Kidney epithelial cell (primary cell): Measurements from ENCODE around the gene ZNF750. TPM values are rescaled to one million over a fixed set of nuclear protein-coding genes. Genes with fewer than 3 reads are reported as not detected.

ENCODE experiments used
- DNase-seq: peaks from one replicate; pipeline ENCODE4 v3.0.0-alpha.2; 2010; ENCODE audit warnings: low read depth
- H3K27me3 ChIP-seq: 2 replicates; pipeline ENCODE4 v1.6.0; 2011; ENCODE audit warnings: low read length; ENCODE audit not compliant: control insufficient read depth, insufficient read depth
- H3K36me3 ChIP-seq: 2 replicates; pipeline ENCODE4 v1.5.1; 2011; ENCODE audit warnings: low read length; ENCODE audit not compliant: control insufficient read depth, insufficient read depth
- H3K4me3 ChIP-seq: 2 replicates; pipeline ENCODE4 v1.5.1; 2011; ENCODE audit warnings: low read depth, mild to moderate bottlenecking, control low read depth, low read length
- total RNA-seq: library from RNA; depleted of rRNA; stranded (reverse); fragments of >200 nt; gene quantifications from 2 replicates; pipeline ENCODE4 v1.2.3, GENCODE V29; 2015
- TF ChIP-seq, protein P1 (sequence below): IDR thresholded peaks from 2 replicates; pipeline ENCODE4 v1.5.1; 2011; ENCODE audit warnings: mild to moderate bottlenecking, moderate library complexity, low read length, control low read depth, inconsistent platforms; ENCODE audit not compliant: insufficient read depth, poor library complexity, severe bottlenecking

Gene ZNF750
- total RNA-seq, 1 donor from 2014 or later = 0.84 TPM

DNA sequence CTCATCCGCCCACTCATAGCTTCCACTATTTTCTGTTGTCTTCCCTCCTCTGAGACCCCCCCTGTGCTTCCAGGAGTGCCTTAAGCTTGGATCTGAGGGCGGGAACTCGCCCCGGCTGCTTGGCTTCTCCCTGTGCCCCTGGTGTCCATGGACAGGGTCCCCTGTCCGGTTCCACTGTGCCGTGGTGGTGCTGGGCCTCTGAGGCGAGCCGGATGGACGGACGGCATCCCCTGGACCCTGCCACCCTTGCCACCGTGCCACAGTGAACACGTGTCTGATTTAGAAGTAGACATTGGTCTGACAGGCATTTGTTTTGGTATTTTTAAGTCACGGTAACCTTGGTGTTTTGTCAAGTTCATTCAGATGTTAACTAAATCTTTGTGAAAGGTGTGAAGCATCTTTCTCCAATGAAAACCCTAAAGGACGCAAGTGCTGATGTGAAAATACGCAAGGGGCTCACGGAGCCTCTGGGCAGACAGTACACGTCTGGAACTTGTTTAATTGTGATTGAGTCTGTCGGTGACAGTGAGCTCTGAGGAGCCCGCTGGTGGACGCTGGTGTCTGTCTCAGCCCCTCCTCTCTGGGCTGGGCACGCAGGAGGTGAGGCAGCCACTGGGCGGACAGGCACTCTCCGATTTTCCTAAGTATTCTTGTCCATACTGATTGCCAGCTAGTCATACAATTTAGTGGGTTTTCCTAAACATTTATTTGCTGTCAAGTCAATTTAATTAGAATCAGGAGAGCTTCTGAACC is 26.3 kb downstream of the ZNF750 start:
- Histone ChIP-seq H3K4me3 (no peak overlapping the region), H3K27me3 (no peaks in the 10 kb centered on the region), H3K36me3 (peaks cover 2% of the 10 kb centered on the region)
- DNase-seq = no peak
- TF ChIP-seq, protein P1, sequence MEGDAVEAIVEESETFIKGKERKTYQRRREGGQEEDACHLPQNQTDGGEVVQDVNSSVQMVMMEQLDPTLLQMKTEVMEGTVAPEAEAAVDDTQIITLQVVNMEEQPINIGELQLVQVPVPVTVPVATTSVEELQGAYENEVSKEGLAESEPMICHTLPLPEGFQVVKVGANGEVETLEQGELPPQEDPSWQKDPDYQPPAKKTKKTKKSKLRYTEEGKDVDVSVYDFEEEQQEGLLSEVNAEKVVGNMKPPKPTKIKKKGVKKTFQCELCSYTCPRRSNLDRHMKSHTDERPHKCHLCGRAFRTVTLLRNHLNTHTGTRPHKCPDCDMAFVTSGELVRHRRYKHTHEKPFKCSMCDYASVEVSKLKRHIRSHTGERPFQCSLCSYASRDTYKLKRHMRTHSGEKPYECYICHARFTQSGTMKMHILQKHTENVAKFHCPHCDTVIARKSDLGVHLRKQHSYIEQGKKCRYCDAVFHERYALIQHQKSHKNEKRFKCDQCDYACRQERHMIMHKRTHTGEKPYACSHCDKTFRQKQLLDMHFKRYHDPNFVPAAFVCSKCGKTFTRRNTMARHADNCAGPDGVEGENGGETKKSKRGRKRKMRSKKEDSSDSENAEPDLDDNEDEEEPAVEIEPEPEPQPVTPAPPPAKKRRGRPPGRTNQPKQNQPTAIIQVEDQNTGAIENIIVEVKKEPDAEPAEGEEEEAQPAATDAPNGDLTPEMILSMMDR = no peak

DNA sequence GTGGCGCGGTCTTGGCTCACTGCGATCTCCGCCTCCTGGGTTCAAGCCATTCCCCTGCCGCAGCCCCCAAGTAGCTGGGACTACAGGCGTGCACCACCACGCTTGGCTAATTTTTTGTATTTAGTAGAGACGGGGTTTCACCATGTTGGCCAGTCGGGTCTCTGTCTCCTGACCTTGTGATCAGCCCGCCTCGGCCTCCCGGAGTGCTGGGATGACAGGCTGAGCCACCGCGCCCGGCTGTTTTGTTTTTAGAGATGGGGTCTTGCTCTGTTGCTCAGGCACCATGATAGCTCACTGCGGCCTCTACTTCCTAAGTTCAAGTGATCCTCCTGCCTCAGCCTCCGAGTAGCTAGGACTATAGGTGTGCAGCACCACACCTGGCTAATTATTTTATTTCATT is 27.2 kb downstream of the ZNF750 start:
- TF ChIP-seq, protein P1 = no peak
- Histone ChIP-seq H3K4me3 (no peak overlapping the region), H3K27me3 (no peaks in the 10 kb centered on the region), H3K36me3 (no peaks in the 10 kb centered on the region)
- DNase-seq = no peak

DNA sequence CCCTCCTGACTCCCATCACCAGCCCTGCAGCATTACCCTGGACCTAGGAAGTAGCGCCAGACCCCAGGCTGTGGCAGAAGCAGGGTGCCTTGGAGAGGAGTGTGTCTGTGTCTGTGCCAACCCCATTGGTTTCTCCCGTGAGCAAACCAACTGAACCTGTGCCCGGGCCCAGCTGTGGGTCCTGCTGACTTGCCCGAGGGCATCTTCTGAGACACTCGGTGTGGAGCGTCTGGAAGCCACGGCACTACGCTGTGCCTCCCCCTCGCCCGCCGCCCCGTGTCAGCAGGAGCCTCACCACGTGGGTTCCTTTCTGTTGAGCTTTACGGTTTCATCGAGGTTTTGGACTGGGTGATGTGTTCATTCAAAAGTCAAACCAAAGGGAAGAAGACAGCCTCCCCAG is 27.8 kb downstream of the ZNF750 start:
- H3K4me3 ChIP-seq = no peak overlapping the region
- TF ChIP-seq, protein P1 = no peak
- no peaks in the 10 kb centered on the region for H3K27me3 ChIP-seq
- no peaks in the 10 kb centered on the region for H3K36me3 ChIP-seq
- no peak for DNase-seq

DNA sequence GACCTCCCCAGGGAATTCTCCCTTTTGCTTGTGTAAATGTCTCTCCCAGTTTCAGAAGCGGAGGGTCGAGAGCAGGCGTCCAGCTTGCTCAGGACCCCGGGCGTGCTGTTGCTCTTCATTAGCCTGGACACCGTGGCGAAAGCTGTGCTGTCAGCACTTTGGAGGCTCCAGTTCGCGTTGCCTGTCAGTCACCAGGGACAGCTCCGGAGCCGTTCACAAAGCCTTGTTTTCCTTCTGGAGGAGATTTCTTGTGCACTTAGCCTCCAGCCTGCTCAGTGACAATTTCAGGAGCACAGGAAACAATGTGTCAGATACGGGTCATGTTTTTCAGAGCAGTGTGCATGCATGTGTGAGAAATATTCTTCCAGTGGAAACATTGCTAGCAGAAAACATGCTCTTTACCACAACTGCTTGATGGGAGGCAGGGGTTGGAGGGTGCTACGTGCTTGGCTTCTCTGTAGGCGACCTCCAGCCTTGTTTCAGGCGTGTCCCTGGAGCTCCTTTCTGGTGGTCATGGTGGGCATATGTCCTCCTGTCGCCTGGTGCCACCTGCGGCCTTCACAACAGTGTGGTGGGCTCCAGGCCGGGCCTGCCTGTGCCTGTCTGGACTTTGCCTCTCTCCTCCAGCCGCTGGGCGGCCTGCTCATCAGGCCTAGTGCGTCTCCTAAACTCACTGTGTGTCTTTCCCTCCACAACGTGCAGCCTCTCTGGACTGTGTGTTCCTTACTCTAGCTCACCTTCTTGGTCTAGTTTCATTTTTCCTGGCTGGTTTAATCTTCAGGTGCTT is 29.0 kb downstream of the ZNF750 start:
- Histone ChIP-seq H3K27me3 (no peaks in the 10 kb centered on the region), H3K36me3 (no peaks in the 10 kb centered on the region), H3K4me3 (no peak overlapping the region)
- no peak for DNase-seq
- TF ChIP-seq, protein P1 = no peak

DNA sequence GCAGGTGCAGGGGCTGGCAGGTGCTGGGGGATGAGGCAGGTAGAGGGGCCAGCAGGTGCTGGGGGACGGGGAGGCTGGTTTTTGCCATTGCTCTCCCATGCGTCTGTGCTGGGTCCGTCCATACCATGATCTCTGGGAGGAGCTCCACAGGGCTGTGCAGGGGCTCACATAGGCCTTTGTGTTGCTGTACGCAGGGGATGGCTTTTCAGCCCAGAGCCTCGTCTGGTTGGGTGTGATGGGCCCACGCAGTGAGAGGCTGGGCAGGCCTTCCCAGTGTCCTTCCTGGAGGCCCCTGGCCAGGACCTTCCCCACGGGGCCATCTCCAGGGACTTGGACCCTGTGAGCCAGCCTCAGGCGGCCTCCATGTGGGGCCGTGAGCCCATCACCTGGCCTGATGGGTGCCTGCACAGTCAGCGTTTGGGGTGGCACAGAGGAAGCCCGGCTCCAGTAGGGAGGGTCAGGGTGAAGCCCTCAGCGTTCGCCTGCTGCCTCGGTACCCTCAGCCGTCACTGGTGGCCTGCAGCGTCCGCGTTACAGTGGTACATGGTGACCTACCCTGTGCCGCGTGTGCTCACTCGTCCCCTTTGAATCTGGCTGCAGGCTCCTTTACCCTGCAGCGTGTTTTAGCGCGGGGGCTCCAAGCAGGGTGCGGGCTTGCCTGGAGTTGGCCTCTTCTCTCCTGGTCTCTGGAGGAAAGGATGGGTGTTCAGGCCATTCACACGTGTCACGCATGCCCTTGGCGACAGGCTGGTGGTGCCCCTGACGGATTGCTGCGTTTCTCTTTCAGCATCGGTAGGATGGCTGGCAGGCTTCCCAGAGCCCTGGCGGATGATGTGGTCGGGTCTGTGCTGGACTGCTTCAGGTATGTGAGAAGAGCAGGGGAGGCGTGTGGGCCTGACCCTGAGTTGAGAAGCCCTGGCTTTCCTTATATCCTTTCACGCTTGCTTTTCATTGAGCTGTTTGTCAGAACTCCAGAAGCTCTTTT is 30.6 kb downstream of the ZNF750 start:
- Histone ChIP-seq H3K4me3 (no peak overlapping the region), H3K36me3 (no peaks in the 10 kb centered on the region), H3K27me3 (no peaks in the 10 kb centered on the region)
- no peak for DNase-seq
- TF ChIP-seq, protein P1 = no peak
